Left ventricle myocardium inferior (tissue), 1 donor: ENCODE data around the gene BMPR2. TPM values are rescaled to one million over a fixed set of nuclear protein-coding genes. Genes with fewer than 3 reads are reported as not detected.

Source experiments
- DNase-seq: peaks from one replicate; pipeline ENCODE4 v3.0.0-alpha.2; 2020
- H3K27ac ChIP-seq: fragments of 200-600 bp; replicated peaks from 2 replicates; pipeline ENCODE4 v1.8.0; 2021
- H3K27me3 ChIP-seq: fragments of 200-600 bp; 2 replicates; pipeline ENCODE4 v1.8.0; 2021; ENCODE audit warnings: low read depth
- H3K36me3 ChIP-seq: fragments of 200-600 bp; 2 replicates; pipeline ENCODE4 v1.8.0; 2021
- H3K4me1 ChIP-seq: fragments of 200-600 bp; 2 replicates; pipeline ENCODE4 v1.8.0; 2021
- H3K4me3 ChIP-seq: fragments of 200-600 bp; 2 replicates; pipeline ENCODE4 v1.8.0; 2021; ENCODE audit warnings: mild to moderate bottlenecking, moderate library complexity
- H3K9me3 ChIP-seq: fragments of 200-600 bp; replicated peaks from 2 replicates; pipeline ENCODE4 v1.8.0; 2021
- intact Hi-C: fragments of 100-400 bp; cut with micrococcal nuclease; formaldehyde crosslinking; loops from one replicate; pipeline ENCODE4 v1.11.0; 2022
- long read RNA-seq: library from polyadenylated mRNA; unstranded; transcript quantifications from one replicate; pipeline ENCODE4 v2.0.0, GENCODE V29; 2021
- total RNA-seq: library from RNA; stranded (reverse); fragmentation: NEBNext Ultra II Directional; extraction: Animal tissue kit (Norgen Biotek cat#: 25700); gene quantifications from one replicate; pipeline ENCODE4 v1.2.1, GENCODE V29; 2021
- TF ChIP-seq, protein P1 (sequence below): fragments of 200-600 bp; IDR thresholded peaks from 2 replicates; pipeline ENCODE4 v1.8.0; 2021; ENCODE audit warnings: antibody characterized with exemption, mild to moderate bottlenecking, borderline replicate concordance
- donor health status: DM: no; HTN: yes; CAD: no; lungs with severe emphysema.

The BMPR2 gene
- total RNA-seq = 51.7 TPM
- long read RNA-seq, full-length matches to known transcripts = 8 of 21 reads
- long read RNA-seq, partial matches to known transcripts = 1 of 21 reads
- long read RNA-seq, other reads (novel, unspliced or antisense) = 12 of 21 reads

DNA sequence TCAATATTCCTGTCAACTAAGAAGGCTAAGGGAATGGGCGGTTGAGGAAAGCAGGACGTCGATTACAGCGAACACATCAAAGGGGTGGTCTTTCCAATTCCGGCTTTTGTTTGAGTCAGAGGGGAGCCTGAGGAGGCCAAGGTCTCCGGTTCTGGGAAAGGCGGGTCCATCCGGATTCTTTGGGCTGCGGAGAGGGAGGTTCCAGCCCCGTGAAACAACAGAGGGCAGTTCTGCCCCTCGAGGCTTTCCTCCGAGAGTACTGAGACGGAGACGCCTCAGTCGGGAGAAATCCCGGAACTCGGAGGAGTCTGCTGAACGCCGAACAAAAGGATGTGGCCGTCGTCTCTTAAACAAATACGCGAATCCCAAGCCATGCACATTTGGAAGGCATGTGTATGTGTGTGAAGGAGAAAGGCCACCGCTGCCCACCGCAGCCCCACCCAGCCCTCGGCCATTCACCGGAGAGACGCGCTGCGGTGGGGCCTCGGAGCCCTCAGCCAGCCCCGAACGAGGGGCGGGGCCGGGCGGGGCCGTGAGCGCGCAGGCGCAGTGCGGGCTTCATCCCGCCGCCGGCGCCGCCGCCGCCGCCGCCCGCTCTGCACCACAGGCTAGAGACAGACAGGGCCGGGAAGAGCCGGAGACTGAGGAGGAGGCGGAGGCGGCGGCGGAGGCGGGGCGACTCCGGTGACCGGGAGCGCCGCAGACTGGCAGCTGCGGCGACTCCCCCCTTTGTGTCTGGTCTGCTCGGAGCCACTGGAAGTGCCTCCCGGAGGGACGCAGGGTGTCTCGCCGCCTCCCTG, at the start of gene BMPR2:
Gene BMPR2 (plus strand): TSS at position 719 of the 800 bp plus-strand sequence. CDS start 1,148 bp downstream, outside the sequence.
- peak; percentile 89 for DNase-seq
- peak within 1 kb of the TSS; percentile 99 for H3K27ac ChIP-seq
- intact Hi-C loops = loop anchor here (10.0 kb wide), 1 partner anchor 91 kb away; no protein-coding TSS in a partner anchor
- no peaks in the 10 kb centered on the region for H3K9me3 ChIP-seq
- H3K4me3 ChIP-seq = peak within 1 kb of the TSS; percentile 94
- TF ChIP-seq, protein P1, sequence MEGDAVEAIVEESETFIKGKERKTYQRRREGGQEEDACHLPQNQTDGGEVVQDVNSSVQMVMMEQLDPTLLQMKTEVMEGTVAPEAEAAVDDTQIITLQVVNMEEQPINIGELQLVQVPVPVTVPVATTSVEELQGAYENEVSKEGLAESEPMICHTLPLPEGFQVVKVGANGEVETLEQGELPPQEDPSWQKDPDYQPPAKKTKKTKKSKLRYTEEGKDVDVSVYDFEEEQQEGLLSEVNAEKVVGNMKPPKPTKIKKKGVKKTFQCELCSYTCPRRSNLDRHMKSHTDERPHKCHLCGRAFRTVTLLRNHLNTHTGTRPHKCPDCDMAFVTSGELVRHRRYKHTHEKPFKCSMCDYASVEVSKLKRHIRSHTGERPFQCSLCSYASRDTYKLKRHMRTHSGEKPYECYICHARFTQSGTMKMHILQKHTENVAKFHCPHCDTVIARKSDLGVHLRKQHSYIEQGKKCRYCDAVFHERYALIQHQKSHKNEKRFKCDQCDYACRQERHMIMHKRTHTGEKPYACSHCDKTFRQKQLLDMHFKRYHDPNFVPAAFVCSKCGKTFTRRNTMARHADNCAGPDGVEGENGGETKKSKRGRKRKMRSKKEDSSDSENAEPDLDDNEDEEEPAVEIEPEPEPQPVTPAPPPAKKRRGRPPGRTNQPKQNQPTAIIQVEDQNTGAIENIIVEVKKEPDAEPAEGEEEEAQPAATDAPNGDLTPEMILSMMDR = no peak
- no peaks in the 10 kb centered on the region for H3K36me3 ChIP-seq
- H3K4me1 ChIP-seq = peaks cover 49% of the 10 kb centered on the region
- H3K27me3 ChIP-seq = no peaks in the 10 kb centered on the region

DNA sequence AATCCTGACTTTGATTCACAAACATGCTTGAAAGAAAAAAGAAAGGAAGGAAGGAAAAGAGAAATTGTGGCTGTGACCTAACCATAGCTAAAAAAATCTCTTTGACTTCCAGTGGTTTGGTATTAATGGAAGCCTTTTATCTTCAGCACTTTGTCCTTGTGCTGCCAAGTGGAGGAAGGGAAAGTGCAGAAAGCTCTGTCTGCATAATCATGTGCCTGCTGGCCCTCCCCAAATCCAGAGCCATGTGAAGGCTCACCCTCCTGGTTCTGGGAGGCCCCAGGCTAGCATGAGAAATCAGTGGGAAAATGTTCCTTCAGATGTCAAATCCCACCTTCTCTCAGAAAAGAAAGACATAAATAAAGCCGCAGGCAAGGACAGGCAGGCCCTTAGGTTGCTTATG, 48.3 kb upstream of the BMPR2 start:
- H3K4me1 ChIP-seq = peaks cover 13% of the 10 kb centered on the region
- peaks cover 7% of the 10 kb centered on the region for H3K36me3 ChIP-seq
- intact Hi-C loops = no loop called here
- no peaks in the 10 kb centered on the region for H3K27me3 ChIP-seq
- TF ChIP-seq, protein P1 = no peak
- DNase-seq = no peak
- no peak overlapping the region for H3K4me3 ChIP-seq
- H3K27ac ChIP-seq = peak overlapping the region; percentile 61
- H3K9me3 ChIP-seq = no peaks in the 10 kb centered on the region

DNA sequence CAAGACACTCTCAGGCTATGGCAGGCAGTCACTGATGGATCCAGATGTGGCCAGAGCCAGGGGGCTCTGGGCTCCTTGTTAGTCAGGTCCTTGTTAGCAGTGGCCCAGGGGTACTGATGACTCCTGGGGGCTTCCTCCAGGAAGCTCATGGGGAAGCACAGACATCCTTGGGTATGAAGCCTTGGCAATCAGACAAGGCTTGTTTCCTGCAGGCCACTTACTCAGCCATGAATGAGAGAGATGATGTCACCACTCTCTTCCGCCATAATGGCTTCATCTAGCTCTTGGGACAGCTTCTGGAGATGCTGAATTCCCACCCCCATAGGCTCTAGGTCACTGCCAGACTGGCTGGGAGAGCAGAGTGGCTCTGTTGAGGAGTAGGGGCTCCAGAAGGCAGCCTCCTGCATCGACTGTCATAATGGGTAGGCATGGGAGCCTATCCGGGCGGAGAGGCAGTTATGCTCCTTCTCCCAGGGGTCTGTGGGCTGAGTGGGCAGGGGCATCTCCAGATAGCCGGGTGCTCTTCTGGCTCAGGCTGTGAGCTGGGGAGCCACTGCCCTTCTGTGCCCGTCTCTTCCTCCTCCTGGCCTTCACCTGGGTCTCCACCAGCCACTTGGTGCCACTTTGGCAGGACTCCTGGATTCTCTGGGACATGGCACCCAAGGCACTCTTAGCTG, 40.2 kb upstream of the BMPR2 start:
- Histone ChIP-seq H3K9me3 (no peaks in the 10 kb centered on the region), H3K36me3 (no peaks in the 10 kb centered on the region), H3K27me3 (no peaks in the 10 kb centered on the region), H3K4me1 (peaks cover 17% of the 10 kb centered on the region), H3K4me3 (no peak overlapping the region), H3K27ac (no peak overlapping the region)
- no peak for DNase-seq
- TF ChIP-seq, protein P1 = no peak
- intact Hi-C loops = no loop called here

DNA sequence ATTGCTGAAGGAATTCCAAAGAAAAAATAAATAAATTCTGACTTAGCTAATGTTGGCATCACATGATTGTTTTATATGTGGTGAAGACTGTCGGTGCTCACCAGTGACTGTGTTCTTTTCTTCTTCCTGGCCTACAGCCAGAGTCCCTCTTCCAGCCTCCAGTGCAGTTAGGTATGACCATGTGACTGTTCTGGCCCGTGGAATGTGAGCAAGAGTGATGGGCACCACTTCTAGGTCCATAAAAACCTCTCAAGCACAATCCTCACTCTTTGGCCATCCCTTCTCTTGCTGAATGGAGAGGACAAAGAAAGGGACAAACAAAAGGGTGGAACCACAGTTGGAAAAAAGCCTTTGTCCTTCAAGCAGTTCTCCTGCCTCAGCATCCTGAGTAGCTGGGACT, 39.0 kb upstream of the BMPR2 start:
- DNase-seq = no peak
- Histone ChIP-seq H3K4me1 (peaks cover 17% of the 10 kb centered on the region), H3K27me3 (no peaks in the 10 kb centered on the region), H3K4me3 (no peak overlapping the region), H3K9me3 (no peaks in the 10 kb centered on the region), H3K27ac (no peak overlapping the region), H3K36me3 (no peaks in the 10 kb centered on the region)
- TF ChIP-seq, protein P1 = no peak
- intact Hi-C loops = no loop called here

DNA sequence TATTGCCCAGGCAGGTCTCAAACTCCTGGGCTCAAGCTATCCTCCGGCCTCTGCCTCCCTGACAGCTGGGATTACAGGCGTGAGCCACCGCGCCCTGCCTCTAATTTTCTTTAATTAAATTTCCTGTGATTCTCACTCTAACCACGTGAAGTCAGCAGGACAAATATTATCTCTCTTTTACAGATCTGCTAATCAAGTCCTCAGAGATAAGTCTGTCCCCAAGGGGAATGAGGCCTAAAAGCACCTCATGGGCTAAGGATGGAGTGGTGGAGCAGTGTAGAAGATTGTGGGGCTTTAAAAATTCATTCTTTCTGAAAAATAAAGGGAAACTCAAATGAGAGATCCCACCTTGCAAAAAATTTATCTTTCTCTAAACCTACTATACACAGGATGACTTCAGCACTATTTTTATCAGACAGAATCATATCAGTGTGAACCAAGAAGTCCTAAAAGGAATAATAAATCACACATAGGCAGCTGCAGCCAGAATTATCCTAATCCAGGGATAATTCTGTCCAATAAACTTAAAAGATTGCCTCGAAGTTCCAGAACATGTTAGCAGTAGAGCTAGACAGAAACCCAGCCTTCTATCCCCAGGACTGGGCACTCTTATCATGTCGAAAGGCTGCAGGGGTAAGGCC, 38.3 kb upstream of the BMPR2 start:
- TF ChIP-seq, protein P1 = no peak
- intact Hi-C loops = no loop called here
- no peak for DNase-seq

More for the DNA sequence above, 38.3 kb upstream of the BMPR2 start:
- no peaks in the 10 kb centered on the region for H3K9me3 ChIP-seq
- no peaks in the 10 kb centered on the region for H3K36me3 ChIP-seq
- H3K27me3 ChIP-seq = no peaks in the 10 kb centered on the region
- H3K27ac ChIP-seq = no peak overlapping the region
- peaks cover 17% of the 10 kb centered on the region for H3K4me1 ChIP-seq
- H3K4me3 ChIP-seq = no peak overlapping the region
